PC-9 (cell line): ENCODE results near the gene MAPT. TPM values are rescaled to one million over a fixed set of nuclear protein-coding genes. Genes with fewer than 3 reads are reported as not detected.

Source experiments
- BruUV-seq: library from RNA; stranded (reverse); fragments of 400-500 nt; replicated peaks from 2 replicates; lab custom pipeline; 2021; lab: Mats Ljungman, UMichigan
- CTCF ChIA-PET: fragments of 300-600 bp; sonication (Branson Sonifier 250); formaldehyde crosslinking; loops from one replicate; lab custom pipeline; 2022; ENCODE audit warnings: antibody characterized with exemption; lab: Charles Lee
- POLR2A ChIA-PET: fragments of 300-600 bp; sonication (Branson Sonifier 250); formaldehyde crosslinking; loops from one replicate; lab custom pipeline; 2022; ENCODE audit warnings: antibody characterized with exemption; ENCODE audit not compliant: unreplicated experiment; lab: Charles Lee
- DNase-seq, 2 experiments: peaks; one replicate each; pipeline versions ENCODE4 v3.0.0 to v3.0.0-alpha.2; 2015 to 2022; ENCODE audit warnings: mixed read lengths in 1 of 2
- H2AFZ ChIP-seq: fragments of 200-600 bp; sonication (generic); 2 replicates; pipeline ENCODE4 v1.8.1; 2017; ENCODE audit warnings: antibody characterized with exemption
- H3F3A ChIP-seq: fragments of 200-600 bp; sonication (generic); 2 replicates; pipeline ENCODE4 v1.8.1; 2017; ENCODE audit warnings: antibody characterized with exemption, mild to moderate bottlenecking, low read depth; ENCODE audit not compliant: insufficient read depth
- H3K27ac ChIP-seq: fragments of 200-600 bp; sonication (generic); 2 replicates; pipeline ENCODE4 v1.6.1; 2016; ENCODE audit warnings: mixed run types
- H3K27me3 ChIP-seq: fragments of 200-600 bp; sonication (generic); 2 replicates; pipeline ENCODE4 v1.6.1; 2016; ENCODE audit warnings: low read depth, mixed run types; ENCODE audit not compliant: insufficient read depth
- H3K36me3 ChIP-seq: fragments of 200-600 bp; sonication (generic); 2 replicates; pipeline ENCODE4 v1.6.1; 2016; ENCODE audit warnings: low read depth, mixed run types
- H3K4me1 ChIP-seq: fragments of 200-600 bp; sonication (generic); replicated peaks from 2 replicates; pipeline ENCODE4 v1.6.1; 2016; ENCODE audit warnings: mixed run types; ENCODE audit not compliant: insufficient read depth
- H3K4me2 ChIP-seq: fragments of 200-600 bp; sonication (generic); 2 replicates; pipeline ENCODE4 v1.6.1; 2017; ENCODE audit warnings: mixed run types
- H3K4me3 ChIP-seq: fragments of 200-600 bp; sonication (generic); 2 replicates; pipeline ENCODE4 v1.6.1; 2016; ENCODE audit warnings: mixed run types
- H3K79me2 ChIP-seq: fragments of 200-600 bp; sonication (generic); 2 replicates; pipeline ENCODE4 v1.6.1; 2017; ENCODE audit warnings: low read depth, mixed run types
- H3K9me2 ChIP-seq: fragments of 200-600 bp; sonication (generic); 2 replicates; pipeline ENCODE4 v1.8.1; 2017; ENCODE audit warnings: mild to moderate bottlenecking; ENCODE audit not compliant: insufficient read depth
- H3K9me3 ChIP-seq: fragments of 200-600 bp; sonication (generic); 2 replicates; pipeline ENCODE4 v1.8.1; 2016; ENCODE audit warnings: low read depth; ENCODE audit not compliant: insufficient read depth
- H4K20me1 ChIP-seq: fragments of 200-600 bp; sonication (generic); 2 replicates; pipeline ENCODE4 v1.8.1; 2017; ENCODE audit not compliant: insufficient read depth
- EZH2 ChIP-seq: fragments of 200-600 bp; sonication (generic); IDR thresholded peaks from 2 replicates; pipeline ENCODE4 v1.8.0; 2017; ENCODE audit warnings: antibody characterized with exemption, low read depth
- intact Hi-C: fragments of 100-400 bp; cut with micrococcal nuclease; formaldehyde crosslinking; loops from one replicate; pipeline ENCODE4 v1.10.0; 2022; ENCODE audit not compliant: unreplicated experiment
- total RNA-seq: library from RNA; stranded (reverse); gene quantifications from 2 replicates; pipeline ENCODE4 v1.2.3, GENCODE V29; 2021
- TF ChIP-seq, protein P1 (sequence below): fragments of 200-600 bp; sonication (generic); conservative IDR thresholded peaks from 2 replicates; pipeline ENCODE4 v1.6.1; 2017; ENCODE audit warnings: mixed run types, antibody characterized with exemption, mild to moderate bottlenecking, moderate library complexity

The MAPT gene
- total RNA-seq, 1 experiment from 2014 or later, result 0.85 TPM

DNA sequence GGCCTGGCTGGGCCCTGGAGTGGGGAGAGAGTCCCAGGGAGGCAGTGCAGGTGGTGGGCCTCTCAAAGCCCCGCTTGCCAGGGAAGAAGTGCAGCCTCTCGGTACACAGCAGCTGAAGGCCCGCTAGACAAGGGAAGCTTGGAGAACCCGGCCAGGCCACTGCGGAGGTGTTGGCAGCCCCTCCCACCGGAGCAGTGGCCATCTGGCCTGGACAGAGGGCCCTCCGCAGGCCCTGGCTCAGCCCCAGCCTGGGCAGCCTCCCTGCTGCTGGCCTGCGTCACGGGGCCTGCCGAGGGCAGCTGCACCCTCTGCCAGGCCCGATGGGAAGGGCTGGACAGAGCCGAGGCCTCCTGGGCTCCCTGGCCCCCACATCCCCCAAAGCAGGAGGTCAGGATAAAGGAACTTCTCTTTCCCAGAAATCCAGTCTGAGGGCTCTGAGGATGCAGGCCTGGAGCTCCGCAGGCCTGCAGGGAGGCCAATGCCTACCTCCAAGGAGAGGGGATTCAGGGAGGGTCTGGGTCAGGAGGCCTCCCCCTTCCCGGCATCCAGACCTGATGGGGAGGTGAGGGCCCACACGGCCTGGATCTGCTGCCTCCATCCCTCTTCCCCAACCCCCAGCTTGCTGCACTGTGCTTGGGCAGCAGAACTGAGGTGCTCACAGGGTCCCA lies 45.4 kb upstream of the MAPT start:
- BruUV-seq, result no TSS peak
- POLR2A ChIA-PET, result no interaction called here

DNA sequence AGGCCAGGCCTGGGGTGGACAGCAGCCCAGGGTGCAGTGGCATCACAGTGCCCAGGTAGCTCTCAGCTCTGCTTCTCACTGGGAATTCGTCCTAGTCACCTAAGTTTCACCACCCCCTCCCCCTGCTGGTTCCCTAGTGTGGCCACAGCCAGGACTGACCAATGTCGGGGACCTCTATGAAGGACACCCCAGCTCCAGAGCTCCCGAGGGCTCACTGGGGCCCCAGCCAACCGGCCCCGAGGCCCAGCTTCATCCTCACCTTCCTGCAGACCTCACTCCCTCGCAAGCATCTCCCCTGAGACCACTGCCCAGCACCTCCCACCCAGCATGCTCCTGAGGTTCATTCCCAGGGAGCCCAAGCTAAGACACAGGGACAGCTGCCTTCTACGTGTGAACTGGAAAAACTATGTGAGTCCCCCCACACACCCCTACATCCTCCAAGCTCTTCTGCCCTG lies 44.8 kb upstream of the MAPT start:
- POLR2A ChIA-PET, result no interaction called here
- Histone ChIP-seq H3K4me1 (no peaks in the 10 kb centered on the region), H3K79me2 (no peaks in the 10 kb centered on the region), H3F3A (no peaks in the 10 kb centered on the region), H3K36me3 (no peaks in the 10 kb centered on the region), H4K20me1 (no peaks in the 10 kb centered on the region), H3K4me3 (no peak overlapping the region), H3K9me2 (no peaks in the 10 kb centered on the region), H3K27me3 (peaks cover 90% of the 10 kb centered on the region), H3K9me3 (no peaks in the 10 kb centered on the region), H2AFZ (no peak overlapping the region), H3K27ac (no peak overlapping the region), H3K4me2 (no peak overlapping the region)
- DNase-seq, result no peak
- intact Hi-C loops, result no loop called here
- BruUV-seq, result no TSS peak
- CTCF ChIA-PET, result no interaction called here
- TF ChIP-seq EZH2, result no peak
- TF ChIP-seq, protein P1, sequence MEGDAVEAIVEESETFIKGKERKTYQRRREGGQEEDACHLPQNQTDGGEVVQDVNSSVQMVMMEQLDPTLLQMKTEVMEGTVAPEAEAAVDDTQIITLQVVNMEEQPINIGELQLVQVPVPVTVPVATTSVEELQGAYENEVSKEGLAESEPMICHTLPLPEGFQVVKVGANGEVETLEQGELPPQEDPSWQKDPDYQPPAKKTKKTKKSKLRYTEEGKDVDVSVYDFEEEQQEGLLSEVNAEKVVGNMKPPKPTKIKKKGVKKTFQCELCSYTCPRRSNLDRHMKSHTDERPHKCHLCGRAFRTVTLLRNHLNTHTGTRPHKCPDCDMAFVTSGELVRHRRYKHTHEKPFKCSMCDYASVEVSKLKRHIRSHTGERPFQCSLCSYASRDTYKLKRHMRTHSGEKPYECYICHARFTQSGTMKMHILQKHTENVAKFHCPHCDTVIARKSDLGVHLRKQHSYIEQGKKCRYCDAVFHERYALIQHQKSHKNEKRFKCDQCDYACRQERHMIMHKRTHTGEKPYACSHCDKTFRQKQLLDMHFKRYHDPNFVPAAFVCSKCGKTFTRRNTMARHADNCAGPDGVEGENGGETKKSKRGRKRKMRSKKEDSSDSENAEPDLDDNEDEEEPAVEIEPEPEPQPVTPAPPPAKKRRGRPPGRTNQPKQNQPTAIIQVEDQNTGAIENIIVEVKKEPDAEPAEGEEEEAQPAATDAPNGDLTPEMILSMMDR, result no peak

More for the DNA sequence above, 45.4 kb upstream of the MAPT start:
- H3K4me2 ChIP-seq, result no peak overlapping the region
- intact Hi-C loops, result no loop called here
- H3K9me2 ChIP-seq, result no peaks in the 10 kb centered on the region
- H3K36me3 ChIP-seq, result no peaks in the 10 kb centered on the region
- no peaks in the 10 kb centered on the region for H3K4me1 ChIP-seq
- H4K20me1 ChIP-seq, result no peaks in the 10 kb centered on the region
- H3K27ac ChIP-seq, result no peak overlapping the region
- no peak overlapping the region for H2AFZ ChIP-seq
- no peaks in the 10 kb centered on the region for H3F3A ChIP-seq
- TF ChIP-seq, protein P1, result no peak
- no peak for TF ChIP-seq EZH2
- CTCF ChIA-PET, result no interaction called here
- no peaks in the 10 kb centered on the region for H3K79me2 ChIP-seq
- peaks cover 92% of the 10 kb centered on the region for H3K27me3 ChIP-seq
- DNase-seq, result no peak
- no peaks in the 10 kb centered on the region for H3K9me3 ChIP-seq
- no peak overlapping the region for H3K4me3 ChIP-seq

DNA sequence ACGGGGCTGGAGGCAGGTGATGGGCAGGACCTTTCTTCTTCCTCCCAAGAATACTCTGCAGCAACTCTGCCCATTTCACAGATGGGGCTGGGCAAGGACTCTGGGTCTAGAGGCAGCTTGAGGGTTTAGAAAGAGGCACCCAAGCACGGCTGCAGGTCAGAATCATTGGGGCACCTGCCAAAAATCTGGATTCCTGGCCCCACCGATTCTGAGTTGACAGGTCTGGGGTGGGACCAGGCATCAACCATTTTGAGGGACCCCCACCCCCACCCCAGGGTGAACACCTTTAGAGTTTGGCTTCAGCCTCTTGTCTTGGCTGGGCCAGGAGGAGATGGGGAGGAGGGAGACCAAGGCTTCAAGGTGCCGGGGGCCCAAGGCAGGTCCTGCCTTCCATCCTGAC lies 44.3 kb upstream of the MAPT start:
- no peaks in the 10 kb centered on the region for H4K20me1 ChIP-seq
- no peaks in the 10 kb centered on the region for H3K79me2 ChIP-seq
- H3K27me3 ChIP-seq, result peaks cover 86% of the 10 kb centered on the region
- no peak overlapping the region for H3K4me3 ChIP-seq
- H3K36me3 ChIP-seq, result no peaks in the 10 kb centered on the region
- TF ChIP-seq EZH2, result no peak
- TF ChIP-seq, protein P1, result no peak
- no peak overlapping the region for H3K27ac ChIP-seq
- ChIA-PET POLR2A (no interaction called here), CTCF (no interaction called here)
- H2AFZ ChIP-seq, result no peak overlapping the region
- no peaks in the 10 kb centered on the region for H3F3A ChIP-seq
- no peaks in the 10 kb centered on the region for H3K4me1 ChIP-seq
- no peaks in the 10 kb centered on the region for H3K9me2 ChIP-seq
- no peaks in the 10 kb centered on the region for H3K9me3 ChIP-seq
- H3K4me2 ChIP-seq, result no peak overlapping the region
- DNase-seq, result no peak
- intact Hi-C loops, result no loop called here
- no TSS peak for BruUV-seq
